GM12878 (cell line): Measurements from ENCODE around the gene GMDS. TPM values are rescaled to one million over a fixed set of nuclear protein-coding genes. Genes with fewer than 3 reads are reported as not detected.

Source experiments
- ATAC-seq: fragments of 200-7000 bp; cut with Tn5 transposase; 3 replicates; pipeline ENCODE4 v1.9.1; 2020; ENCODE audit warnings: mild to moderate bottlenecking, moderate library complexity
- BruUV-seq: library from RNA; stranded (reverse); fragments of 400-500 nt; replicated peaks from 2 replicates; lab custom pipeline; 2021; lab: Mats Ljungman, UMichigan
- CTCF ChIA-PET: fragments of 300-600 bp; sonication (Branson Sonifier 250); formaldehyde crosslinking; extraction: SDS; loops from one replicate; lab custom pipeline; 2021; ENCODE audit warnings: inconsistent platforms; lab: Yijun Ruan, JAX
- POLR2A ChIA-PET: fragments of 350-600 bp; formaldehyde crosslinking; extraction: SDS; loops from one replicate; lab custom pipeline; 2021; ENCODE audit warnings: inconsistent platforms; lab: Charles Lee
- RAD21 ChIA-PET: fragments of 300-600 bp; sonication (Branson Sonifier 250); formaldehyde crosslinking; loops from one replicate; lab custom pipeline; 2023; ENCODE audit warnings: antibody characterized with exemption; ENCODE audit not compliant: unreplicated experiment; lab: Charles Lee
- SMC1A ChIA-PET: fragments of 300-600 bp; sonication (Branson Sonifier 250); formaldehyde crosslinking; loops from one replicate; lab custom pipeline; 2023; ENCODE audit not compliant: unreplicated experiment, uncharacterized antibody; lab: Charles Lee
- DNase-seq: peaks from one replicate; pipeline ENCODE4 v3.0.0-alpha.2; 2011; ENCODE audit warnings: low read depth, low spot score
- FAIRE-seq: peaks from 3 replicates; lab custom pipeline; 2011; peaks lifted over from hg19 to GRCh38; lab: Jason Lieb, UNC
- H2AFZ ChIP-seq: 2 replicates; pipeline ENCODE4 v1.6.0; 2011; ENCODE audit warnings: low read depth, low read length, control low read depth; ENCODE audit not compliant: control insufficient read depth
- H3K27ac ChIP-seq: 2 replicates; pipeline ENCODE4 v1.5.1; 2011; ENCODE audit warnings: control low read depth; ENCODE audit not compliant: control insufficient read depth, insufficient read depth
- H3K27me3 ChIP-seq, 2 experiments: replicated peaks in 1 of 2; 2 replicates each; pipeline versions ENCODE4 v1.6.0 to v1.6.1; 2011; ENCODE audit warnings: low read length in 1 of 2; ENCODE audit not compliant: control insufficient read depth in 2 of 2, insufficient read depth in 2 of 2
- H3K36me3 ChIP-seq, 2 experiments: 2 replicates each; pipeline ENCODE4 v1.5.1; 2011; ENCODE audit warnings: low read length in 1 of 2; ENCODE audit not compliant: control insufficient read depth in 2 of 2, insufficient read depth in 2 of 2
- H3K4me1 ChIP-seq: 2 replicates; pipeline ENCODE4 v1.6.1; 2011; ENCODE audit warnings: mild to moderate bottlenecking, low read length, moderate library complexity, mixed read lengths; ENCODE audit not compliant: control insufficient read depth, insufficient read depth
- H3K4me2 ChIP-seq: 2 replicates; pipeline ENCODE4 v1.6.0; 2011; ENCODE audit warnings: control low read depth; ENCODE audit not compliant: control insufficient read depth, insufficient read depth
- H3K4me3 ChIP-seq: fragments of 200-600 bp; sonication (generic); 2 replicates; pipeline ENCODE4 v1.5.1; 2016
- H3K79me2 ChIP-seq: 2 replicates; pipeline ENCODE4 v1.6.0; 2011; ENCODE audit warnings: low read length; ENCODE audit not compliant: control insufficient read depth, insufficient read depth
- H3K9ac ChIP-seq: 2 replicates; pipeline ENCODE4 v1.8.0; 2011; ENCODE audit warnings: low read length, control low read depth, mixed read lengths; ENCODE audit not compliant: control insufficient read depth, insufficient read depth
- H3K9me3 ChIP-seq: replicated peaks from 3 replicates; pipeline ENCODE4 v1.5.1; 2011; ENCODE audit warnings: mild to moderate bottlenecking, low read length; ENCODE audit not compliant: control insufficient read depth, insufficient read depth
- H4K20me1 ChIP-seq: 2 replicates; pipeline ENCODE4 v1.6.0; 2011; ENCODE audit not compliant: control insufficient read depth, insufficient read depth
- BACH1 ChIP-seq: fragments of 450-650 bp; IDR thresholded peaks from 2 replicates; pipeline ENCODE4 v1.6.1; 2017; ENCODE audit warnings: mild to moderate bottlenecking, borderline replicate concordance
- BCL11A ChIP-seq: IDR thresholded peaks from 2 replicates; pipeline ENCODE4 v1.6.1; 2011; ENCODE audit warnings: low read depth, low read length
- CEBPZ ChIP-seq: fragments of 150-350 bp; IDR thresholded peaks from 2 replicates; pipeline ENCODE4 v1.6.1; 2016; ENCODE audit warnings: low read depth, low read length
- E4F1 ChIP-seq: fragments of 450-650 bp; IDR thresholded peaks from 2 replicates; pipeline ENCODE4 v1.6.1; 2018; ENCODE audit warnings: borderline replicate concordance, mild to moderate bottlenecking; ENCODE audit not compliant: partially characterized antibody
- EED ChIP-seq: sonication (generic); IDR thresholded peaks from 2 replicates; pipeline ENCODE4 v1.6.1; 2016; ENCODE audit warnings: antibody characterized with exemption, low read depth
- FOS ChIP-seq: IDR thresholded peaks from 3 replicates; pipeline ENCODE4 v1.6.1; 2011; ENCODE audit warnings: borderline replicate concordance; ENCODE audit not compliant: insufficient read length; ENCODE audit errors: extremely low read depth
- GATAD2B ChIP-seq: fragments of 450-650 bp; conservative IDR thresholded peaks from 2 replicates; pipeline ENCODE4 v1.6.1; 2017; ENCODE audit warnings: low read depth, mild to moderate bottlenecking, moderate library complexity
- HDGF ChIP-seq: fragments of 450-650 bp; IDR thresholded peaks from 2 replicates; pipeline ENCODE4 v1.6.1; 2016; ENCODE audit warnings: antibody characterized with exemption
- NBN ChIP-seq: fragments of 450-650 bp; IDR thresholded peaks from 2 replicates; pipeline ENCODE4 v1.6.1; 2016
- NR2C2 ChIP-seq: IDR thresholded peaks from 2 replicates; pipeline ENCODE4 v1.6.1; 2011; ENCODE audit warnings: borderline replicate concordance, low read depth; ENCODE audit not compliant: control insufficient read depth, insufficient read length
- RAD51 ChIP-seq: fragments of 450-650 bp; IDR thresholded peaks from 2 replicates; pipeline ENCODE4 v1.6.1; 2016; ENCODE audit warnings: moderate library complexity, mild to moderate bottlenecking, inconsistent platforms
- SUPT20H ChIP-seq: IDR thresholded peaks from 2 replicates; pipeline ENCODE4 v1.6.1; 2011; ENCODE audit warnings: low read depth, mild to moderate bottlenecking, low read length, moderate library complexity, borderline replicate concordance; ENCODE audit not compliant: control insufficient read depth
- YBX1 ChIP-seq: fragments of 450-650 bp; IDR thresholded peaks from 2 replicates; pipeline ENCODE4 v1.6.1; 2016; ENCODE audit warnings: antibody characterized with exemption
- ZBTB40 ChIP-seq: fragments of 450-650 bp; IDR thresholded peaks from 2 replicates; pipeline ENCODE4 v1.6.1; 2016; ENCODE audit warnings: mild to moderate bottlenecking, moderate library complexity, borderline replicate concordance
- ZNF274 ChIP-seq: IDR thresholded peaks from one replicate; pipeline ENCODE4 v1.8.0; 2011; ENCODE audit not compliant: insufficient read length, insufficient read depth
- WGBS: methylation state at CpG from one replicate; pipeline ENCODE4 v1.1.6; 2016; ENCODE audit warnings: low lambda C conversion rate; ENCODE audit not compliant: insufficient replicate concordance, insufficient coverage; ENCODE audit errors: missing lambda C conversion rate; 5-methylcytosine and 5-hydroxymethylcytosine counted together
- in situ Hi-C: fragments of 300-500 bp; cut with MboI; formaldehyde crosslinking; loops from 9 replicates; pipeline ENCODE4 v1.14.3; 2018; ENCODE audit warnings: mixed read lengths
- intact Hi-C: fragments of 100-400 bp; cut with micrococcal nuclease; formaldehyde crosslinking; loops from one replicate; pipeline ENCODE4 v1.14.2; 2022; ENCODE audit not compliant: unreplicated experiment
- polyA plus RNA-seq, 11 experiments: library from polyadenylated mRNA; depleted of rRNA in 4 of 11; unstranded in 6 of 11; stranded (reverse) in 5 of 11; fragments of >200 nt; fragmentation: Nextera tagmentation in 4 of 11; fragmentation: Illumina TruSeq in 1 of 11; extraction: Ambion mirVana in 4 of 11; extraction: Trizol in 1 of 11; gene quantifications; 1 replicate in 1 of 11; 2 replicates in 10 of 11; pipeline versions ENCODE4 v1.2.1 to v1.2.3, GENCODE V29; 2011 to 2016; ENCODE audit warnings: inconsistent platforms in 2 of 11, missing spikeins in 2 of 11, low read depth in 1 of 11
- total RNA-seq, 4 experiments: library from RNA; depleted of rRNA in 3 of 4; stranded (reverse); fragments of >200 nt in 3 of 4; fragmentation: Illumina TruSeq in 1 of 4; extraction: Trizol in 1 of 4; gene quantifications; 2 replicates each; pipeline versions ENCODE4 v1.2.1 to v1.2.3, GENCODE V29; 2013 to 2021

Gene GMDS
- total and polyA plus RNA-seq, 10 of the 15 experiments (the other 5 are each of a cell fraction or from before 2014, with no cell fraction given) = 0.61 to 53.8 (median 29.3) TPM

- in situ Hi-C loops = no loop called here
- SMC1A ChIA-PET = no interaction called here
- Histone ChIP-seq H3K79me2 (no peaks in the 10 kb centered on the region), H3K36me3 (0 out of 4 replicates have a peak, but pooled peaks cover 0 to 3% of the 10 kb centered on the region in 2 experiments), H3K4me2 (no peak overlapping the region), H3K9me3 (no peaks in the 10 kb centered on the region), H3K9ac (no peak overlapping the region), H2AFZ (no peak overlapping the region), H3K27me3 (no peaks in the 10 kb centered on the region), H4K20me1 (no peaks in the 10 kb centered on the region), H3K27ac (no peak overlapping the region), H3K4me1 (peaks cover 6% of the 10 kb centered on the region), H3K4me3 (no peak overlapping the region)
- DNase-seq (no peak), ATAC-seq (no peak), FAIRE-seq (no peak)
- no peak for TF ChIP-seq NBN
- no peak for TF ChIP-seq FOS
- no peak for TF ChIP-seq BCL11A
- TF ChIP-seq CEBPZ = no peak
- TF ChIP-seq E4F1 = no peak
- TF ChIP-seq YBX1 = no peak
- no peak for TF ChIP-seq SUPT20H
- no peak for TF ChIP-seq NR2C2
- TF ChIP-seq BACH1 = no peak
- TF ChIP-seq ZNF274 = no peak
- TF ChIP-seq RAD51 = no peak
- no peak for TF ChIP-seq EED
- no peak for TF ChIP-seq ZBTB40
- TF ChIP-seq GATAD2B = no peak
- TF ChIP-seq HDGF = no peak
- intact Hi-C loops = no loop called here
- POLR2A ChIA-PET = no interaction called here
- WGBS = 82% methylated on average over 8 of the region's 8 CpGs
- CTCF ChIA-PET = interaction anchor here (0.9 kb wide), 1 partner anchor 43 kb away, joined by 3 read pairs; no protein-coding TSS in a partner anchor
- no TSS peak for BruUV-seq
- RAD21 ChIA-PET = no interaction called here
These were observed 539.8 kb downstream of the GMDS start for GRCh38 chr6:1705630-1706029.
